ENCODE results near the gene PRODH.
A peak's percentile ranks its signal among the peaks of the same experiment; 100 is the strongest.
"Not testable (repeated sequence)": the region's sequence is repeated elsewhere in the genome, so short reads cannot be mapped to it uniquely, and the experiment has no call there.

Gene PRODH

GRCh38 chr22:18954303-18954989 is 18.4 kb upstream of the PRODH start:
- not testable (repeated sequence) for H2AFZ ChIP-seq (ENCODE audit: low read length); H4K20me1 ChIP-seq (ENCODE audit: insufficient read depth, low read length, poor library complexity, severe bottlenecking); H3K9me2 ChIP-seq (replicated peaks; ENCODE audit: low read depth, low read length); H3K79me2 ChIP-seq (ENCODE audit: insufficient read depth, low read length); H3K9me3 ChIP-seq (ENCODE audit: insufficient read depth, low read depth, low read length); H3K4me1 ChIP-seq (ENCODE audit: insufficient read depth, low read length, poor library complexity, severe bottlenecking); H3K9ac ChIP-seq (ENCODE audit: low read depth, low read length, poor library complexity, severe bottlenecking); H3F3A ChIP-seq (ENCODE audit: low read depth); H3K4me3 ChIP-seq (ENCODE audit: low read length, poor library complexity, severe bottlenecking); H3K27me3 ChIP-seq (ENCODE audit: insufficient read depth, low read length, poor library complexity, severe bottlenecking); H3K36me3 ChIP-seq (ENCODE audit: insufficient read depth, low read length); H3K4me2 ChIP-seq (ENCODE audit: low read depth, low read length, poor library complexity, severe bottlenecking)
- peak; percentile 66 for TF ChIP-seq CTCF (conservative IDR thresholded peaks at IDR 0.05; ENCODE audit: low read length)

- not testable (repeated sequence) for H3K9me2 ChIP-seq (replicated peaks; ENCODE audit: low read depth, low read length); H4K20me1 ChIP-seq (ENCODE audit: insufficient read depth, low read length, poor library complexity, severe bottlenecking); H2AFZ ChIP-seq (ENCODE audit: low read length); H3K4me2 ChIP-seq (ENCODE audit: low read depth, low read length, poor library complexity, severe bottlenecking); H3K79me2 ChIP-seq (ENCODE audit: insufficient read depth, low read length); H3K36me3 ChIP-seq (ENCODE audit: insufficient read depth, low read length); H3K27me3 ChIP-seq (ENCODE audit: insufficient read depth, low read length, poor library complexity, severe bottlenecking); H3K4me1 ChIP-seq (ENCODE audit: insufficient read depth, low read length, poor library complexity, severe bottlenecking); H3K4me3 ChIP-seq (ENCODE audit: low read length, poor library complexity, severe bottlenecking); H3F3A ChIP-seq (ENCODE audit: low read depth); H3K9me3 ChIP-seq (ENCODE audit: insufficient read depth, low read depth, low read length); H3K9ac ChIP-seq (ENCODE audit: low read depth, low read length, poor library complexity, severe bottlenecking)
Measured at GRCh38 chr22:18953128-18953527, 17.0 kb upstream of the PRODH start.

GRCh38 chr22:18952022-18952421 is 15.9 kb upstream of the PRODH start:
- Histone ChIP-seq H3K9me3 (ENCODE audit: insufficient read depth, low read depth, low read length) (no peaks in the 10 kb centered on the region), H3K9me2 (replicated peaks; ENCODE audit: low read depth, low read length) (no peaks in the 10 kb centered on the region), H3F3A (ENCODE audit: low read depth) (no peaks in the 10 kb centered on the region), H3K4me3 (ENCODE audit: low read length, poor library complexity, severe bottlenecking) (no peak overlapping the region), H3K27me3 (ENCODE audit: insufficient read depth, low read length, poor library complexity, severe bottlenecking) (no peaks in the 10 kb centered on the region), H2AFZ (ENCODE audit: low read length) (no peak overlapping the region), H3K36me3 (ENCODE audit: insufficient read depth, low read length) (no peaks in the 10 kb centered on the region), H4K20me1 (ENCODE audit: insufficient read depth, low read length, poor library complexity, severe bottlenecking) (no peaks in the 10 kb centered on the region), H3K9ac (ENCODE audit: low read depth, low read length, poor library complexity, severe bottlenecking) (no peak overlapping the region), H3K4me1 (ENCODE audit: insufficient read depth, low read length, poor library complexity, severe bottlenecking) (no peaks in the 10 kb centered on the region), H3K4me2 (ENCODE audit: low read depth, low read length, poor library complexity, severe bottlenecking) (no peak overlapping the region), H3K79me2 (ENCODE audit: insufficient read depth, low read length) (no peaks in the 10 kb centered on the region)
- TF ChIP-seq EZH2phosphoT487 (IDR thresholded peaks at IDR 0.05; ENCODE audit: borderline replicate concordance) (no peak), CTCF (conservative IDR thresholded peaks at IDR 0.05; ENCODE audit: low read length) (no peak)

GRCh38 chr22:18950141-18950540 is 14.0 kb upstream of the PRODH start:
- H3K36me3 ChIP-seq (ENCODE audit: insufficient read depth, low read length): no peaks in the 10 kb centered on the region
- no peaks in the 10 kb centered on the region for H3K4me1 ChIP-seq (ENCODE audit: insufficient read depth, low read length, poor library complexity, severe bottlenecking)
- H3K4me2 ChIP-seq (ENCODE audit: low read depth, low read length, poor library complexity, severe bottlenecking): no peak overlapping the region
- no peaks in the 10 kb centered on the region for H3K9me3 ChIP-seq (ENCODE audit: insufficient read depth, low read depth, low read length)
- H3F3A ChIP-seq (ENCODE audit: low read depth): no peaks in the 10 kb centered on the region
- no peaks in the 10 kb centered on the region for H3K27me3 ChIP-seq (ENCODE audit: insufficient read depth, low read length, poor library complexity, severe bottlenecking)
- no peak overlapping the region for H3K9ac ChIP-seq (ENCODE audit: low read depth, low read length, poor library complexity, severe bottlenecking)
- TF ChIP-seq EZH2phosphoT487 (IDR thresholded peaks at IDR 0.05; ENCODE audit: borderline replicate concordance): no peak
- TF ChIP-seq CTCF (conservative IDR thresholded peaks at IDR 0.05; ENCODE audit: low read length): no peak
- H3K9me2 ChIP-seq (replicated peaks; ENCODE audit: low read depth, low read length): no peaks in the 10 kb centered on the region
- no peak overlapping the region for H2AFZ ChIP-seq (ENCODE audit: low read length)
- no peak overlapping the region for H3K4me3 ChIP-seq (ENCODE audit: low read length, poor library complexity, severe bottlenecking)
- H3K79me2 ChIP-seq (ENCODE audit: insufficient read depth, low read length): no peaks in the 10 kb centered on the region
- no peaks in the 10 kb centered on the region for H4K20me1 ChIP-seq (ENCODE audit: insufficient read depth, low read length, poor library complexity, severe bottlenecking)

Measured in Loucy (cell line).